ENCODE results near the gene COL17A1.

Gene COL17A1

GRCh38 chr10:104104926-104105325 is 19.2 kb upstream of the COL17A1 start:
- H3K4me3 Mint-ChIP-seq = no peak overlapping the region
- peaks cover 1% of the 10 kb centered on the region for H3K27me3 Mint-ChIP-seq
- no peaks in the 10 kb centered on the region for H3K9me3 Mint-ChIP-seq
- no peaks in the 10 kb centered on the region for H3K4me1 Mint-ChIP-seq
- H3K36me3 Mint-ChIP-seq = no peaks in the 10 kb centered on the region
- ATAC-seq (ENCODE audit: low read depth) (no peak), DNase-seq (ENCODE audit: low spot score in 2 of 2) (no peak)
- H3K27ac Mint-ChIP-seq = no peak overlapping the region

- ATAC-seq (ENCODE audit: low read depth) = no peak
- Mint-ChIP-seq H3K27me3 (peaks cover 1% of the 10 kb centered on the region), H3K9me3 (no peaks in the 10 kb centered on the region), H3K4me1 (no peaks in the 10 kb centered on the region), H3K27ac (no peak overlapping the region), H3K36me3 (no peaks in the 10 kb centered on the region), H3K4me3 (no peak overlapping the region)
- DNase-seq (ENCODE audit: low spot score in 2 of 2) = no peak
Observed at GRCh38 chr10:104104418-104104817, 18.7 kb upstream of the COL17A1 start.

- DNase-seq (ENCODE audit: low spot score in 2 of 2) (no peak), ATAC-seq (ENCODE audit: low read depth) (no peak)
- Mint-ChIP-seq H3K4me3 (no peak overlapping the region), H3K4me1 (no peaks in the 10 kb centered on the region), H3K36me3 (no peaks in the 10 kb centered on the region), H3K27ac (no peak overlapping the region), H3K27me3 (peaks cover 2% of the 10 kb centered on the region), H3K9me3 (no peaks in the 10 kb centered on the region)
Observed at GRCh38 chr10:104103956-104104355, 18.3 kb upstream of the COL17A1 start.

GRCh38 chr10:104101902-104102301 is 16.2 kb upstream of the COL17A1 start:
- no peak overlapping the region for H3K27ac Mint-ChIP-seq
- H3K36me3 Mint-ChIP-seq = no peaks in the 10 kb centered on the region
- H3K9me3 Mint-ChIP-seq = no peaks in the 10 kb centered on the region
- DNase-seq (ENCODE audit: low spot score in 2 of 2) (no peak), ATAC-seq (ENCODE audit: low read depth) (no peak)
- H3K4me1 Mint-ChIP-seq = no peaks in the 10 kb centered on the region
- no peak overlapping the region for H3K4me3 Mint-ChIP-seq
- H3K27me3 Mint-ChIP-seq = peaks cover 3% of the 10 kb centered on the region

- H3K27me3 Mint-ChIP-seq = peaks cover 3% of the 10 kb centered on the region
- H3K36me3 Mint-ChIP-seq = peaks cover 1% of the 10 kb centered on the region
- DNase-seq (ENCODE audit: low spot score in 2 of 2) (no peak), ATAC-seq (ENCODE audit: low read depth) (no peak)
- no peaks in the 10 kb centered on the region for H3K4me1 Mint-ChIP-seq
- H3K9me3 Mint-ChIP-seq = no peaks in the 10 kb centered on the region
- no peak overlapping the region for H3K27ac Mint-ChIP-seq
- H3K4me3 Mint-ChIP-seq = no peak overlapping the region
Observed at GRCh38 chr10:104100795-104101194, 15.1 kb upstream of the COL17A1 start.

- H3K27me3 Mint-ChIP-seq = peaks cover 3% of the 10 kb centered on the region
Observed at GRCh38 chr10:104099941-104100340, 14.3 kb upstream of the COL17A1 start.

GRCh38 chr10:104099269-104099668 is 13.6 kb upstream of the COL17A1 start:
- Mint-ChIP-seq H3K27me3 (peaks cover 3% of the 10 kb centered on the region), H3K4me1 (no peaks in the 10 kb centered on the region), H3K9me3 (no peaks in the 10 kb centered on the region), H3K36me3 (peaks cover 1% of the 10 kb centered on the region), H3K27ac (no peak overlapping the region), H3K4me3 (no peak overlapping the region)
- DNase-seq (ENCODE audit: low spot score in 2 of 2) = no peak
- no peak for ATAC-seq (ENCODE audit: low read depth)

More at GRCh38 chr10:104099941-104100340, 14.3 kb upstream of the COL17A1 start:
- Mint-ChIP-seq H3K9me3 (no peaks in the 10 kb centered on the region), H3K4me3 (no peak overlapping the region), H3K36me3 (peaks cover 1% of the 10 kb centered on the region), H3K27ac (no peak overlapping the region), H3K4me1 (no peaks in the 10 kb centered on the region)
- DNase-seq (ENCODE audit: low spot score in 2 of 2) (no peak), ATAC-seq (ENCODE audit: low read depth) (no peak)

- Mint-ChIP-seq H3K27ac (no peak overlapping the region), H3K27me3 (peaks cover 3% of the 10 kb centered on the region)
Observed at GRCh38 chr10:104098358-104098925, 12.8 kb upstream of the COL17A1 start.

GRCh38 chr10:104096692-104097091 is 11.0 kb upstream of the COL17A1 start:
- no peaks in the 10 kb centered on the region for H3K9me3 Mint-ChIP-seq
- ATAC-seq (ENCODE audit: low read depth) (no peak), DNase-seq (ENCODE audit: low spot score in 2 of 2) (no peak)
- peaks cover 3% of the 10 kb centered on the region for H3K27me3 Mint-ChIP-seq
- H3K27ac Mint-ChIP-seq = no peak overlapping the region
- H3K36me3 Mint-ChIP-seq = peaks cover 1% of the 10 kb centered on the region
- H3K4me3 Mint-ChIP-seq = no peak overlapping the region
- no peaks in the 10 kb centered on the region for H3K4me1 Mint-ChIP-seq

More at GRCh38 chr10:104098358-104098925, 12.8 kb upstream of the COL17A1 start:
- H3K4me3 Mint-ChIP-seq = no peak overlapping the region
- no peaks in the 10 kb centered on the region for H3K4me1 Mint-ChIP-seq
- peaks cover 1% of the 10 kb centered on the region for H3K36me3 Mint-ChIP-seq
- ATAC-seq (ENCODE audit: low read depth) (no peak), DNase-seq (ENCODE audit: low spot score in 2 of 2) (no peak)
- H3K9me3 Mint-ChIP-seq = no peaks in the 10 kb centered on the region

GRCh38 chr10:104092749-104093148 is 7.1 kb upstream of the COL17A1 start:
- H3K9me3 Mint-ChIP-seq = no peaks in the 10 kb centered on the region
- H3K27ac Mint-ChIP-seq = no peak overlapping the region
- no peaks in the 10 kb centered on the region for H3K4me1 Mint-ChIP-seq
- H3K36me3 Mint-ChIP-seq = peaks cover 1% of the 10 kb centered on the region
- DNase-seq (ENCODE audit: low spot score in 2 of 2) (no peak), ATAC-seq (ENCODE audit: low read depth) (no peak)
- peaks cover 4% of the 10 kb centered on the region for H3K27me3 Mint-ChIP-seq
- no peak overlapping the region for H3K4me3 Mint-ChIP-seq

- H3K36me3 Mint-ChIP-seq = no peaks in the 10 kb centered on the region
- no peak for ATAC-seq (ENCODE audit: low read depth)
- H3K4me3 Mint-ChIP-seq = no peak overlapping the region
- H3K9me3 Mint-ChIP-seq = no peaks in the 10 kb centered on the region
- peaks cover 4% of the 10 kb centered on the region for H3K27me3 Mint-ChIP-seq
- H3K27ac Mint-ChIP-seq = no peak overlapping the region
- no peak for DNase-seq (ENCODE audit: low spot score in 2 of 2)
- H3K4me1 Mint-ChIP-seq = no peaks in the 10 kb centered on the region
Observed at GRCh38 chr10:104090611-104091010, 4.9 kb upstream of the COL17A1 start.

- no peaks in the 10 kb centered on the region for H3K36me3 Mint-ChIP-seq
- no peak for ATAC-seq (ENCODE audit: low read depth)
- H3K27me3 Mint-ChIP-seq = peaks cover 4% of the 10 kb centered on the region
- no peaks in the 10 kb centered on the region for H3K4me1 Mint-ChIP-seq
- H3K4me3 Mint-ChIP-seq = no peak overlapping the region
- H3K27ac Mint-ChIP-seq = no peak overlapping the region
- no peak for DNase-seq (ENCODE audit: low spot score in 2 of 2)
- H3K9me3 Mint-ChIP-seq = no peaks in the 10 kb centered on the region
Observed at GRCh38 chr10:104089621-104090020, 3.9 kb upstream of the COL17A1 start.

- DNase-seq (ENCODE audit: low spot score in 2 of 2) (no peak), ATAC-seq (ENCODE audit: low read depth) (no peak)
- Mint-ChIP-seq H3K4me3 (no peak overlapping the region), H3K4me1 (no peaks in the 10 kb centered on the region), H3K27me3 (peaks cover 5% of the 10 kb centered on the region), H3K9me3 (no peaks in the 10 kb centered on the region), H3K36me3 (no peaks in the 10 kb centered on the region), H3K27ac (no peak overlapping the region)
Observed at GRCh38 chr10:104088239-104088638, 2.6 kb upstream of the COL17A1 start.

- no peaks in the 10 kb centered on the region for H3K36me3 Mint-ChIP-seq
- H3K4me1 Mint-ChIP-seq = no peaks in the 10 kb centered on the region
- no peak overlapping the region for H3K27ac Mint-ChIP-seq
- H3K9me3 Mint-ChIP-seq = no peaks in the 10 kb centered on the region
- no peak for DNase-seq (ENCODE audit: low spot score in 2 of 2)
- H3K4me3 Mint-ChIP-seq = no peak overlapping the region
- ATAC-seq (ENCODE audit: low read depth) = no peak
- H3K27me3 Mint-ChIP-seq = peaks cover 6% of the 10 kb centered on the region
Observed at GRCh38 chr10:104084482-104085142, 1.1 kb downstream of the COL17A1 start.

GRCh38 chr10:104081998-104082397 is 3.7 kb downstream of the COL17A1 start:
- no peak for ATAC-seq (ENCODE audit: low read depth)
- Mint-ChIP-seq H3K27me3 (peaks cover 3% of the 10 kb centered on the region), H3K4me3 (no peak overlapping the region), H3K27ac (no peak overlapping the region), H3K4me1 (no peaks in the 10 kb centered on the region), H3K9me3 (no peaks in the 10 kb centered on the region), H3K36me3 (no peaks in the 10 kb centered on the region)
- DNase-seq (ENCODE audit: low spot score in 2 of 2) = no peak

Measured in memory B cell (primary cell).